HepG2 (cell line): Measurements from ENCODE around the gene MEF2D. TPM values are rescaled to one million over a fixed set of nuclear protein-coding genes. Genes with fewer than 3 reads are reported as not detected.
A peak's percentile ranks its signal among the peaks of the same experiment; 100 is the strongest.

Source experiments
- CHD2 ChIP-seq: IDR thresholded peaks from 2 replicates; pipeline ENCODE4 v1.6.1; 2011; ENCODE audit warnings: low read depth, low read length, improper control_type of control experiment
- ETV5 ChIP-seq: IDR thresholded peaks from 2 replicates; pipeline ENCODE4 v1.6.1; 2018; ENCODE audit warnings: missing biosample characterization, missing genetic modification reagents, inconsistent platforms, borderline replicate concordance
- HMG20B ChIP-seq: conservative IDR thresholded peaks from 2 replicates; pipeline ENCODE4 v1.6.1; 2016; ENCODE audit warnings: missing genetic modification reagents, missing compliant biosample characterization
- MLLT10 ChIP-seq: sonication (generic); formaldehyde crosslinking; IDR thresholded peaks from 2 replicates; pipeline ENCODE4 v1.4.0; 2020; ENCODE audit warnings: missing genetic modification reagents
- MZF1 ChIP-seq: sonication (generic); formaldehyde crosslinking; IDR thresholded peaks from 2 replicates; pipeline ENCODE4 v1.8.1; 2023; ENCODE audit warnings: mild to moderate bottlenecking, missing genetic modification reagents, borderline replicate concordance
- NCOA5 ChIP-seq: sonication (generic); formaldehyde crosslinking; IDR thresholded peaks from 2 replicates; pipeline ENCODE4 v1.4.0; 2020; ENCODE audit warnings: missing genetic modification reagents
- NFE2L2 ChIP-seq: fragments of 150-350 bp; IDR thresholded peaks from 2 replicates; pipeline ENCODE4 v1.6.1; 2014; ENCODE audit warnings: low read length
- PLRG1 ChIP-seq: fragments of 450-650 bp; conservative IDR thresholded peaks from 2 replicates; pipeline ENCODE4 v1.6.1; 2016
- RARG ChIP-seq: sonication (generic); formaldehyde crosslinking; IDR thresholded peaks from 2 replicates; pipeline ENCODE4 v1.4.0; 2020; ENCODE audit warnings: low read depth, mild to moderate bottlenecking, missing genetic modification reagents
- RFX5 ChIP-seq: IDR thresholded peaks from 2 replicates; pipeline ENCODE4 v1.6.1; 2011; ENCODE audit warnings: low read depth, low read length, improper control_type of control experiment
- SCMH1 ChIP-seq: sonication (generic); formaldehyde crosslinking; IDR thresholded peaks from 2 replicates; pipeline ENCODE4 v1.9.0; 2021; ENCODE audit warnings: missing genetic modification reagents, mild to moderate bottlenecking, borderline replicate concordance
- SMARCC2 ChIP-seq: fragments of 450-650 bp; IDR thresholded peaks from 2 replicates; pipeline ENCODE4 v1.6.1; 2017; ENCODE audit warnings: antibody characterized with exemption, mild to moderate bottlenecking
- SNAI1 ChIP-seq: sonication (generic); formaldehyde crosslinking; IDR thresholded peaks from 2 replicates; pipeline ENCODE4 v1.5.0; 2020; ENCODE audit warnings: mild to moderate bottlenecking, missing genetic modification reagents, borderline replicate concordance
- SP140L ChIP-seq: sonication (generic); formaldehyde crosslinking; IDR thresholded peaks from 2 replicates; pipeline ENCODE4 v1.4.0; 2020; ENCODE audit warnings: missing genetic modification reagents, borderline replicate concordance
- THAP11 ChIP-seq: IDR thresholded peaks from 2 replicates; pipeline ENCODE4 v1.6.1; 2016; ENCODE audit warnings: missing biosample characterization, missing genetic modification reagents
- ZFY ChIP-seq: sonication (generic); formaldehyde crosslinking; IDR thresholded peaks from 2 replicates; pipeline ENCODE4 v1.4.0; 2020; ENCODE audit warnings: missing genetic modification reagents
- ZNF121 ChIP-seq: sonication (generic); formaldehyde crosslinking; IDR thresholded peaks from 2 replicates; pipeline ENCODE4 v1.5.0; 2020; ENCODE audit warnings: mild to moderate bottlenecking, missing genetic modification reagents
- ZNF460 ChIP-seq: sonication (generic); formaldehyde crosslinking; IDR thresholded peaks from 2 replicates; pipeline ENCODE4 v1.5.1; 2020; ENCODE audit warnings: missing genetic modification reagents, mild to moderate bottlenecking, borderline replicate concordance
- ZNF780A ChIP-seq: sonication (generic); formaldehyde crosslinking; IDR thresholded peaks from 2 replicates; pipeline ENCODE4 v1.8.0; 2022; ENCODE audit warnings: mild to moderate bottlenecking, missing genetic modification reagents, moderate library complexity
- ZNF782 ChIP-seq: sonication (generic); formaldehyde crosslinking; IDR thresholded peaks from 2 replicates; pipeline ENCODE4 v1.4.0; 2020; ENCODE audit warnings: missing genetic modification reagents, mild to moderate bottlenecking, borderline replicate concordance
- ZNF841 ChIP-seq: sonication (generic); formaldehyde crosslinking; IDR thresholded peaks from 2 replicates; pipeline ENCODE4 v1.8.1; 2023; ENCODE audit warnings: missing genetic modification reagents, borderline replicate concordance
- polyA plus RNA-seq, 8 experiments: library from polyadenylated mRNA; depleted of rRNA in 3 of 8; stranded (reverse) in 7 of 8; unstranded in 1 of 8; fragments of >200 nt; fragmentation: Illumina TruSeq in 4 of 8; extraction: Trizol in 4 of 8; gene quantifications; 2 replicates each; pipeline versions ENCODE4 v1.2.1 to v1.2.3, GENCODE V29; 2011 to 2016; ENCODE audit warnings: low read depth in 4 of 8, missing spikeins in 1 of 8, mixed read lengths in 1 of 8; ENCODE audit not compliant: insufficient read depth in 1 of 8
- total RNA-seq, 5 experiments: library from RNA; depleted of rRNA; stranded (reverse); fragments of >200 nt; fragmentation: Illumina TruSeq; extraction: Trizol; gene quantifications; 2 replicates each; pipeline ENCODE4 v1.2.3, GENCODE V29; 2016; ENCODE audit warnings: low read depth in 1 of 5
- TF ChIP-seq, protein P1 (sequence below): conservative IDR thresholded peaks from 2 replicates; pipeline ENCODE4 v1.6.1; 2018; ENCODE audit warnings: missing genetic modification reagents
- TF ChIP-seq, protein P2 (sequence below): sonication (generic); formaldehyde crosslinking; IDR thresholded peaks from 2 replicates; pipeline ENCODE4 v1.4.0; 2020; ENCODE audit warnings: mild to moderate bottlenecking, low read depth, missing genetic modification reagents
- TF ChIP-seq, protein P3 (sequence below): sonication (generic); formaldehyde crosslinking; conservative IDR thresholded peaks from 2 replicates; pipeline ENCODE4 v1.8.0; 2022; ENCODE audit warnings: missing genetic modification reagents
- TF ChIP-seq, protein P4 (sequence below): IDR thresholded peaks from 2 replicates; pipeline ENCODE4 v1.6.1; 2018; ENCODE audit warnings: missing genetic modification reagents, mild to moderate bottlenecking, missing compliant biosample characterization

MEF2D gene
- total and polyA plus RNA-seq, 2 of the 13 experiments (the other 11 are each of a cell fraction or from before 2014, with no cell fraction given): 1.6 to 3.9 TPM

DNA sequence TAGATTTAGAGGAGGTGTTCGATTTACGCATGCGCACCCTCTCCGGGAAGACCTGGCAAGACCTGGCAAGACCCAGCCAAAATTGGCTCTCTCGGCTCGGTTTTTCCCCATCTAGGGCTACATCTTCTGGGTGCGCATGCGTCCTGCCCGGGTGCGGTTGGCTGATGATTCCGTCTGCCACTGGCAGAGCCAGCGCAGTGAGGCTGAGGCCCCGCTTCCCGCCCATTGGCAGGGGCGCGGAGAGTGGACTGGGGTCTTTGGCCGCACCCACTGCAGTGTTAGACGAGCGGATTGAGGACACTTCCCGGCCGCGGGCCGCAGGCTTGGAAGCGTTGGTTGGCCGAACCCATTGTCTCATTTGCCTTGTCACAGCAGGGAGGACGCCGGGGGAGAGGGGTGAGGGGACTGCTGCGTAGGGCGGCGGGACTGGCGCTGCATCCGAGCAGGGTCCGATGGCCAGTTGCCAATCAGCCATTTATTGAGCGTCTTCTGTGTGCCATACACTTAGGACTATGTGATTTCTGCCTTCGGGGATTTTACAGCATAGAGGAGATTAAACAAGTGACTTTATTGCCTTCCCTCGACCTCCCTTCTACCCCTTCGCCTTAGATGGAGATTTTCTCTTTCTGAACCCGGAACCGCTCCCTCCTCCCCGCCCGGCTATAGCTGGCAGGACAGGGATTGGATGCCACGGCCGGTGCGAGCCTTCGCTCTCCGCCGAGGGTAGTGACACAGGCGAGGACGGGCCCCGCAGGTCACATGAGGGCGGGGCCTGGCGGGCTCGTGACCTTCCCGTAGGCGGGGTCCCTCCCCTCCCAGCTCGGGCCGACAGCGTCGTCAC lies 43.7 kb downstream of the MEF2D start (continued):
- TF ChIP-seq, protein P1, sequence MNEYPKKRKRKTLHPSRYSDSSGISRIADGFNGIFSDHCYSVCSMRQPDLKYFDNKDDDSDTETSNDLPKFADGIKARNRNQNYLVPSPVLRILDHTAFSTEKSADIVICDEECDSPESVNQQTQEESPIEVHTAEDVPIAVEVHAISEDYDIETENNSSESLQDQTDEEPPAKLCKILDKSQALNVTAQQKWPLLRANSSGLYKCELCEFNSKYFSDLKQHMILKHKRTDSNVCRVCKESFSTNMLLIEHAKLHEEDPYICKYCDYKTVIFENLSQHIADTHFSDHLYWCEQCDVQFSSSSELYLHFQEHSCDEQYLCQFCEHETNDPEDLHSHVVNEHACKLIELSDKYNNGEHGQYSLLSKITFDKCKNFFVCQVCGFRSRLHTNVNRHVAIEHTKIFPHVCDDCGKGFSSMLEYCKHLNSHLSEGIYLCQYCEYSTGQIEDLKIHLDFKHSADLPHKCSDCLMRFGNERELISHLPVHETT (CRISPR knock-in tag): peak; percentile 44; the same call in 1 of the 2 replicates
- TF ChIP-seq MZF1 (CRISPR knock-in tag): no peak
- 0 out of 2 replicates have a peak, but pooled peaks have one; percentile 8 for TF ChIP-seq HMG20B (CRISPR knock-in tag)
- no peak for TF ChIP-seq NCOA5
- peak; percentile 47; the same call in 1 of the 2 replicates for TF ChIP-seq ZNF782 (CRISPR knock-in tag)
- no peak for TF ChIP-seq CHD2
- peak; percentile 74; the same call in 1 of the 2 replicates for TF ChIP-seq RARG (CRISPR knock-in tag)
- TF ChIP-seq, protein P2, sequence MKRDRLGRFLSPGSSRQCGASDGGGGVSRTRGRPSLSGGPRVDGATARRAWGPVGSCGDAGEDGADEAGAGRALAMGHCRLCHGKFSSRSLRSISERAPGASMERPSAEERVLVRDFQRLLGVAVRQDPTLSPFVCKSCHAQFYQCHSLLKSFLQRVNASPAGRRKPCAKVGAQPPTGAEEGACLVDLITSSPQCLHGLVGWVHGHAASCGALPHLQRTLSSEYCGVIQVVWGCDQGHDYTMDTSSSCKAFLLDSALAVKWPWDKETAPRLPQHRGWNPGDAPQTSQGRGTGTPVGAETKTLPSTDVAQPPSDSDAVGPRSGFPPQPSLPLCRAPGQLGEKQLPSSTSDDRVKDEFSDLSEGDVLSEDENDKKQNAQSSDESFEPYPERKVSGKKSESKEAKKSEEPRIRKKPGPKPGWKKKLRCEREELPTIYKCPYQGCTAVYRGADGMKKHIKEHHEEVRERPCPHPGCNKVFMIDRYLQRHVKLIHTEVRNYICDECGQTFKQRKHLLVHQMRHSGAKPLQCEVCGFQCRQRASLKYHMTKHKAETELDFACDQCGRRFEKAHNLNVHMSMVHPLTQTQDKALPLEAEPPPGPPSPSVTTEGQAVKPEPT (CRISPR knock-in tag): 0 out of 2 replicates have a peak, but pooled peaks have one; percentile 51
- TF ChIP-seq NFE2L2: no peak
- TF ChIP-seq RFX5: no peak; the same call in 1 of the 2 replicates
- TF ChIP-seq SP140L (CRISPR knock-in tag): no peak
- TF ChIP-seq ZNF841 (CRISPR knock-in tag): no peak
- TF ChIP-seq PLRG1: no peak
- peak; percentile 52; the same call in 1 of the 2 replicates for TF ChIP-seq THAP11
- no peak for TF ChIP-seq MLLT10 (CRISPR knock-in tag)
- no peak for TF ChIP-seq ZNF460 (CRISPR knock-in tag)
- TF ChIP-seq SMARCC2: no peak
- TF ChIP-seq, protein P3, sequence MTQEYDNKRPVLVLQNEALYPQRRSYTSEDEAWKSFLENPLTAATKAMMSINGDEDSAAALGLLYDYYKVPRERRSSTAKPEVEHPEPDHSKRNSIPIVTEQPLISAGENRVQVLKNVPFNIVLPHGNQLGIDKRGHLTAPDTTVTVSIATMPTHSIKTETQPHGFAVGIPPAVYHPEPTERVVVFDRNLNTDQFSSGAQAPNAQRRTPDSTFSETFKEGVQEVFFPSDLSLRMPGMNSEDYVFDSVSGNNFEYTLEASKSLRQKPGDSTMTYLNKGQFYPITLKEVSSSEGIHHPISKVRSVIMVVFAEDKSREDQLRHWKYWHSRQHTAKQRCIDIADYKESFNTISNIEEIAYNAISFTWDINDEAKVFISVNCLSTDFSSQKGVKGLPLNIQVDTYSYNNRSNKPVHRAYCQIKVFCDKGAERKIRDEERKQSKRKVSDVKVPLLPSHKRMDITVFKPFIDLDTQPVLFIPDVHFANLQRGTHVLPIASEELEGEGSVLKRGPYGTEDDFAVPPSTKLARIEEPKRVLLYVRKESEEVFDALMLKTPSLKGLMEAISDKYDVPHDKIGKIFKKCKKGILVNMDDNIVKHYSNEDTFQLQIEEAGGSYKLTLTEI: no peak
- TF ChIP-seq SNAI1 (CRISPR knock-in tag): no peak
- TF ChIP-seq ZNF121 (CRISPR knock-in tag): no peak
- TF ChIP-seq, protein P4, sequence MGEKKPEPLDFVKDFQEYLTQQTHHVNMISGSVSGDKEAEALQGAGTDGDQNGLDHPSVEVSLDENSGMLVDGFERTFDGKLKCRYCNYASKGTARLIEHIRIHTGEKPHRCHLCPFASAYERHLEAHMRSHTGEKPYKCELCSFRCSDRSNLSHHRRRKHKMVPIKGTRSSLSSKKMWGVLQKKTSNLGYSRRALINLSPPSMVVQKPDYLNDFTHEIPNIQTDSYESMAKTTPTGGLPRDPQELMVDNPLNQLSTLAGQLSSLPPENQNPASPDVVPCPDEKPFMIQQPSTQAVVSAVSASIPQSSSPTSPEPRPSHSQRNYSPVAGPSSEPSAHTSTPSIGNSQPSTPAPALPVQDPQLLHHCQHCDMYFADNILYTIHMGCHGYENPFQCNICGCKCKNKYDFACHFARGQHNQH (CRISPR knock-in tag): 0 out of 2 replicates have a peak, but pooled peaks have one; percentile 12
- peak; percentile 29; the same call in 1 of the 2 replicates for TF ChIP-seq ETV5
- TF ChIP-seq SCMH1 (CRISPR knock-in tag): no peak
- peak; percentile 68 for TF ChIP-seq ZFY (CRISPR knock-in tag)
- TF ChIP-seq ZNF780A (CRISPR knock-in tag): peak; percentile 66; the same call in 1 of the 2 replicates
